ENCODE measurements around the gene SCO2. TPM values are rescaled to one million over a fixed set of nuclear protein-coding genes. Genes with fewer than 3 reads are reported as not detected.

SCO2 gene
- total RNA-seq, 4 donors from 2014 or later = 1.5 to 9.4 (median 4.4) TPM

- no peak for DNase-seq (ENCODE audit: low spot score in 2 of 2)
- intact Hi-C loops (cut with DNase I; ENCODE audit: low total_unique reads) = no loop called here
- TF ChIP-seq, protein P1, sequence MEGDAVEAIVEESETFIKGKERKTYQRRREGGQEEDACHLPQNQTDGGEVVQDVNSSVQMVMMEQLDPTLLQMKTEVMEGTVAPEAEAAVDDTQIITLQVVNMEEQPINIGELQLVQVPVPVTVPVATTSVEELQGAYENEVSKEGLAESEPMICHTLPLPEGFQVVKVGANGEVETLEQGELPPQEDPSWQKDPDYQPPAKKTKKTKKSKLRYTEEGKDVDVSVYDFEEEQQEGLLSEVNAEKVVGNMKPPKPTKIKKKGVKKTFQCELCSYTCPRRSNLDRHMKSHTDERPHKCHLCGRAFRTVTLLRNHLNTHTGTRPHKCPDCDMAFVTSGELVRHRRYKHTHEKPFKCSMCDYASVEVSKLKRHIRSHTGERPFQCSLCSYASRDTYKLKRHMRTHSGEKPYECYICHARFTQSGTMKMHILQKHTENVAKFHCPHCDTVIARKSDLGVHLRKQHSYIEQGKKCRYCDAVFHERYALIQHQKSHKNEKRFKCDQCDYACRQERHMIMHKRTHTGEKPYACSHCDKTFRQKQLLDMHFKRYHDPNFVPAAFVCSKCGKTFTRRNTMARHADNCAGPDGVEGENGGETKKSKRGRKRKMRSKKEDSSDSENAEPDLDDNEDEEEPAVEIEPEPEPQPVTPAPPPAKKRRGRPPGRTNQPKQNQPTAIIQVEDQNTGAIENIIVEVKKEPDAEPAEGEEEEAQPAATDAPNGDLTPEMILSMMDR (IDR thresholded peaks at IDR 0.05) = no peak
- no peak for TF ChIP-seq POLR2A (IDR thresholded peaks at IDR 0.05)
- no peak overlapping the region for H3K4me3 ChIP-seq (ENCODE audit: low read depth, poor library complexity, severe bottlenecking)
- 27 to 58% methylated on average over 7 to 26 of the region's 56 CpGs for WGBS, 2 donors
Measured at GRCh38 chr22:50548040-50548920, 22.9 kb upstream of the SCO2 start.

- H3K4me3 ChIP-seq (ENCODE audit: low read depth, poor library complexity, severe bottlenecking) = no peak overlapping the region
- WGBS, 2 donors = 38 to 51% methylated on average over 24 to 34 of the region's 35 CpGs
- intact Hi-C loops (cut with DNase I; ENCODE audit: low total_unique reads) = no loop called here
- no peak for TF ChIP-seq POLR2A (IDR thresholded peaks at IDR 0.05)
- TF ChIP-seq, protein P1 (IDR thresholded peaks at IDR 0.05) = no peak
- no peak for DNase-seq (ENCODE audit: low spot score in 2 of 2)
Measured at GRCh38 chr22:50547263-50547985, 22.0 kb upstream of the SCO2 start.

DNA sequence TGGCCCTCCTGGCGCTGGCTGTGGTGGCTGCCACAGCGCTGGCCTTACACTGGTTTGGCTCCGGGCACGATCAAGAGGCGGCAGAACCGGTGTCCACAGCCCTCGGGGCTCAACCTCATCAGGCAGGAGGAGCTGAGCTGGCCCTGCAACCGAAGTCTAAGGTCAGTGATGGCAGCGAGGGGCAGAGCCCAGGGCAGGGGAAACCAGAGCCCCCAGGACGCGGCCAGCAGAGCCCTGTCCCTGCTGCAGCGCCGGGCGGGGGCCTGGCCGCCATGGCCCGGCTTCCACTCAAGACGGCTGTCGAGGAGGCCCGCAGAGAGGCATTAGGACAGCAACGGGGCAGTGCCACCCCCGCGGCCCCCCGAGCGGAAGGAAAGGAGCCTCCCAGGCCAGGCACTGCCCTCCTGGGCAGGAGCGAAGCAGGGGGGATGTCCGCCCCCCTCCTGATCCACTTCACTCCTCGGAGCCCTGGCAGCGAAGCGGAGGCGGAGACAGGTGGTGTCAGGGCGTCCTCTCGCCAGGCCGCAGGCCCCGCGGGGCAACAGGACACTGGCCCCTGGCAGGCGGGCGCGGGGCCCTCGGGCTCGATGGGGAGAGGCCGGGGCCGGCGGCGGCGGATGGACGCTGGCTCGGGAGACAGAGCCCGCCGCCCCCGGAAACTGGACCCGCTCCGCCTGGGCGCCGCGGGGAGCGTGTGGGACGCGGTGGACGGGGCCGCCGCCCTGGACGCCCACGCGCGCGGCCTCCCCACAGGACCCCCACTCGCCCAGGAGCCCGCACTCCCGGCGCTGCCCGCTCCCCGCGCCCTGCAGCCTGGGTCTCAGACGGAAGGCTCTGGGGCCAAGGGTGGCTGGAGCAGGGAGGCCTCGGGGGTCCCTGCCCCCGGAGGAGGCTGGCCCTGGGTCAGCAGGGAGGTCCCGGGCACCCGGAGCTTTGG is 21.2 kb upstream of the SCO2 start:
- intact Hi-C loops (cut with DNase I; ENCODE audit: low total_unique reads) = no loop called here
- no peak for DNase-seq (ENCODE audit: low spot score in 2 of 2)
- TF ChIP-seq, protein P1 (IDR thresholded peaks at IDR 0.05) = no peak
- TF ChIP-seq POLR2A (IDR thresholded peaks at IDR 0.05) = no peak
- no peak overlapping the region for H3K4me3 ChIP-seq (ENCODE audit: low read depth, poor library complexity, severe bottlenecking)
- WGBS, 2 donors = 72 to 73% methylated on average over 39 to 77 of the region's 78 CpGs

GRCh38 chr22:50545522-50546325 is 20.3 kb upstream of the SCO2 start, which contains the start of gene KLHDC7B:
KLHDC7B (plus strand) TSS chr22:50545899; CDS start chr22:50546244, 345 bp downstream.
- H3K4me3 ChIP-seq (ENCODE audit: low read depth, poor library complexity, severe bottlenecking) = no peak within 1 kb of the TSS
- intact Hi-C loops (cut with DNase I; ENCODE audit: low total_unique reads) = no loop called here
- 64 to 81% methylated on average over 8 to 10 of the region's 10 CpGs for WGBS, 2 donors
- no peak for TF ChIP-seq POLR2A (IDR thresholded peaks at IDR 0.05)
- TF ChIP-seq, protein P1 (IDR thresholded peaks at IDR 0.05) = no peak
- DNase-seq (ENCODE audit: low spot score in 2 of 2) = no peak
